Activated naive CD4-positive, alpha-beta T cell treated with anti-CD3 and anti-CD28 coated beads, Interleukin-2, amount 50 U/mL, for 72 hours (primary cell): ENCODE measurements around the gene KLHL7. TPM values are rescaled to one million over a fixed set of nuclear protein-coding genes. Genes with fewer than 3 reads are reported as not detected.
"Not testable (repeated sequence)": the region's sequence is repeated elsewhere in the genome, so short reads cannot be mapped to it uniquely, and the experiment has no call there.

Experiments used
- ATAC-seq, 2 donors: fragments of 150-1000 bp; cut with Tn5 transposase; 2 replicates each; pipeline ENCODE4 v1.10.0; 2021; ENCODE audit warnings: mild to moderate bottlenecking in 2 of 2, moderate library complexity in 2 of 2
- DNase-seq, 2 donors: peaks; one replicate each; pipeline ENCODE4 v3.0.0; 2021 to 2022; ENCODE audit warnings: low spot score in 2 of 2
- H3K27ac Mint-ChIP-seq, 2 donors: one replicate each; pipeline ENCODE4 v1.8.0; 2022; ENCODE audit warnings: mild to moderate bottlenecking in 2 of 2, mixed read lengths in 2 of 2
- H3K36me3 Mint-ChIP-seq, 2 donors: one replicate each; pipeline ENCODE4 v1.8.0; 2022; ENCODE audit warnings: mixed read lengths in 2 of 2
- H3K9me3 Mint-ChIP-seq, 2 donors: one replicate each; pipeline ENCODE4 v1.8.0; 2022; ENCODE audit warnings: mixed read lengths in 2 of 2
- total RNA-seq, 2 donors: library from RNA; stranded (reverse); gene quantifications; one replicate each; pipeline ENCODE4 v1.2.3, GENCODE V29; 2022

Gene KLHL7
- total RNA-seq, 2 donors from 2014 or later = 19.7 to 27.6 TPM

DNA sequence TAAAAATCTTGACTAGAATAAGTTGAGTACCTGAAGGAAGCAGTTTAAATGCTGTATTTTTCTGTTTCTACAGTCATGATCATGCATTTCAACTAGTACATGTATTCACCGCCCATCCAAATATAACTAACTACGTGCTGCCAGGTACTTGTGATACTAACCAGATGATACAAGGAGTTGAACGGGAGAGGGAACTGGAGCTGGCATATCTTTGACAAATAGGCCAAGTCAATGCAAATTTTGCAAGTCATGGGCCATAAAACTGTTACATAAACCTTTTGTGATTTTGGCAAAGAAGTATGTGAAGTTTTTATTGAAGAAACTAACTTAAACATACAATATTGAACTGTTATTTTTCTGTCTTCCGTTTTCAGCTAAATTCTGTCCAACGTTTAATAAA lies 90.7 kb downstream of the KLHL7 start:
- DNase-seq (no peak), ATAC-seq (no peak)
- Mint-ChIP-seq H3K27ac (no peak overlapping the region), H3K36me3 (peaks cover 6 to 28% of the 10 kb centered on the region in 2 donors), H3K9me3 (no peaks in the 10 kb centered on the region)

DNA sequence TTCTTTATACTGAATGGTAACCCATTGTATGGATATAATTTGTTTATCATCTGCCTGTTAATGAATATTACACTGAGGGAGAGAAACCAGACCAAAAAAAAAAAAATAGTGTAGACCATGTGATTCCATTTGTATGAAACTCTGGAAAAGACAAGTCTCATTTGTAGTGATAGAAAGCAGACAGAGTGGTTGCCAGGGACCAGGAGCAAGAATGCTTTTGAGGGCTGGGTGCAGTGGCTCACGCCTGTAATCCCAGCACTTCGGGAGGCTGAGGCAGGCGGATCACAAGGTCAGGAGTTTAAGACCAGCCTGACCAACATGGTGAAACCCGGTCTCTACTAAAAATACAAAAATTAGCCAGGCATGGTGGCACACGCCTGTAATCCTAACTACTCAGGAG lies 92.2 kb downstream of the KLHL7 start:
- peak overlapping the region in 1 of 2 donors; percentile 0 for H3K27ac Mint-ChIP-seq
- not testable (repeated sequence) for H3K9me3 Mint-ChIP-seq, DNase-seq, ATAC-seq
- peaks cover 6 to 22% of the 10 kb centered on the region in 2 donors for H3K36me3 Mint-ChIP-seq

DNA sequence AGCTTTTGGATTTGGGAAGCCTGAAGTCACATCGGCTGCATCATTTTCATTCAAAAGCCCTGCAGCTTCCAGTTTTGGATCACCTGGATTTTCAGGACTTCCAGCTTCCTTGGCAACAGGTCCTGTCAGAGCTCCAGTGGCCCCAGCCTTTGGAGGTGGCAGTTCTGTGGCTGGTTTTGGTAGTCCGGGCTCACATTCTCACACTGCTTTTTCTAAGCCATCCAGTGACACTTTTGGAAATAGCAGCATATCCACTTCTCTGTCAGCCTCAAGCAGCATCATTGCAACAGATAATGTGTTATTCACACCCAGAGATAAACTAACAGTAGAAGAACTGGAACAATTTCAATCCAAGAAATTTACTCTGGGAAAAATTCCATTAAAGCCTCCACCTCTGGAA lies 94.7 kb downstream of the KLHL7 start:
- no peak for ATAC-seq
- no peak for DNase-seq
- Mint-ChIP-seq H3K27ac (no peak overlapping the region), H3K36me3 (peaks cover 12 to 30% of the 10 kb centered on the region in 2 donors), H3K9me3 (no peaks in the 10 kb centered on the region)

GRCh38 chr7:23204241-23204640 lies 98.7 kb downstream of the KLHL7 start:
- ATAC-seq (no peak), DNase-seq (no peak)
- Mint-ChIP-seq H3K27ac (no peak overlapping the region), H3K36me3 (peaks cover 17 to 29% of the 10 kb centered on the region in 2 donors), H3K9me3 (no peaks in the 10 kb centered on the region)

DNA sequence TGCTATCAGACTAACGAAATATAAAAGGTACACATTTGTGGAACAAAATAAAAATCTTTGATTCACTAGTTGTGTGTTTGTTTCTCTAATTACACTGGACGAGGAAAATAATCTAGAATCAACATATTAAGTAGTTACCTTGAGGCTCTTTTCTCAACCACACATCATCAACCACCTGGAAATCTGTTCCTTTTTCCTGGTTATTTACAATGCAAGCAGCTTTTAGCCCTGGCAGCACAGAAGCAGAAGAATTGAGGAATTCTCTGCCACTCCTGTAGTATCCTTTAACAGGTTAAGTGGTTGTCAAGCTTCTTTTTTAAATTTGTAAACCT lies 100.0 kb downstream of the KLHL7 start:
- DNase-seq (no peak), ATAC-seq (no peak)
- Mint-ChIP-seq H3K9me3 (no peaks in the 10 kb centered on the region), H3K36me3 (peaks cover 11 to 20% of the 10 kb centered on the region in 2 donors), H3K27ac (no peak overlapping the region)

GRCh38 chr7:23205909-23206767 lies 100.6 kb downstream of the KLHL7 start:
- peak overlapping the region in 1 of 2 donors; percentile 11 for H3K27ac Mint-ChIP-seq
- no peaks in the 10 kb centered on the region for H3K9me3 Mint-ChIP-seq
- ATAC-seq (peak; percentile 45 to 80), DNase-seq (peak in 1 of 2 donors; percentile 17)
- peaks cover 11 to 20% of the 10 kb centered on the region in 2 donors for H3K36me3 Mint-ChIP-seq

- H3K9me3 Mint-ChIP-seq = no peaks in the 10 kb centered on the region
- H3K27ac Mint-ChIP-seq = peak overlapping the region in 1 of 2 donors; percentile 11
- no peak for ATAC-seq
- DNase-seq = no peak
- peaks cover 11 to 20% of the 10 kb centered on the region in 2 donors for H3K36me3 Mint-ChIP-seq
These were observed 101.4 kb downstream of the KLHL7 start for GRCh38 chr7:23207021-23207420.

GRCh38 chr7:23207884-23208283 lies 102.3 kb downstream of the KLHL7 start:
- H3K27ac Mint-ChIP-seq = no peak overlapping the region
- no peak for ATAC-seq
- no peaks in the 10 kb centered on the region for H3K9me3 Mint-ChIP-seq
- DNase-seq = no peak
- H3K36me3 Mint-ChIP-seq = peaks cover 11 to 20% of the 10 kb centered on the region in 2 donors

GRCh38 chr7:23208316-23208715 lies 102.7 kb downstream of the KLHL7 start:
- Mint-ChIP-seq H3K27ac (no peak overlapping the region), H3K9me3 (no peaks in the 10 kb centered on the region), H3K36me3 (peaks cover 7 to 20% of the 10 kb centered on the region in 2 donors)
- no peak for ATAC-seq
- DNase-seq = no peak

DNA sequence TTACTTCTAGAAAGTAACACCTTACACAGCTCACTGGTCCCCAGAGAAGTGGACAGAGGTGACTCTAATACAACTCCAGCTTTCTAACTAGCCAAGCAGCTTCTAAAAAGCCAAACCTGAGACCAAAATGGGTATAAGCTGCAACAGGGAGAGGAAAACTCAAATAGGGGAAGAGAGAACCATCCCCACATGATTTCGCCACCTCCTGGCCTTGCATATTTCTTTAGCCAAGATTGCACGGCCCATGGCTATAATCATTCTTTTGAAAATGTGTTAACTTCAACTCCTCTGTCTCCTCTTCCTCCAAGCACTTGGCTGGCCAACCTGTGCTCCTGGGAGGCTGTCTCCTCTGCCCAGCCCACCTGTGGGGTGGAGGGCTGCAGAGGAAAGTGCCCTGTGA lies 104.9 kb downstream of the KLHL7 start:
- no peak overlapping the region for H3K27ac Mint-ChIP-seq
- DNase-seq (no peak), ATAC-seq (no peak)
- H3K36me3 Mint-ChIP-seq = peaks cover 2 to 7% of the 10 kb centered on the region in 2 donors
- H3K9me3 Mint-ChIP-seq = no peaks in the 10 kb centered on the region

- Mint-ChIP-seq H3K9me3 (no peaks in the 10 kb centered on the region), H3K36me3 (peaks cover 0 to 3% of the 10 kb centered on the region in 2 donors), H3K27ac (no peak overlapping the region)
- ATAC-seq (no peak), DNase-seq (no peak)
These were observed 106.0 kb downstream of the KLHL7 start for GRCh38 chr7:23211589-23211988.

- H3K27ac Mint-ChIP-seq = no peak overlapping the region
- DNase-seq (no peak), ATAC-seq (no peak)
- no peaks in the 10 kb centered on the region for H3K9me3 Mint-ChIP-seq
- H3K36me3 Mint-ChIP-seq = no peaks in the 10 kb centered on the region
These were observed 106.8 kb downstream of the KLHL7 start for GRCh38 chr7:23212395-23212794.

GRCh38 chr7:23212841-23213240 lies 107.3 kb downstream of the KLHL7 start:
- ATAC-seq (no peak), DNase-seq (no peak)
- H3K9me3 Mint-ChIP-seq = no peaks in the 10 kb centered on the region
- no peaks in the 10 kb centered on the region for H3K36me3 Mint-ChIP-seq
- no peak overlapping the region for H3K27ac Mint-ChIP-seq

GRCh38 chr7:23213755-23214154 lies 108.2 kb downstream of the KLHL7 start:
- Mint-ChIP-seq H3K27ac (no peak overlapping the region), H3K36me3 (no peaks in the 10 kb centered on the region), H3K9me3 (no peaks in the 10 kb centered on the region)
- no peak for DNase-seq
- no peak for ATAC-seq

DNA sequence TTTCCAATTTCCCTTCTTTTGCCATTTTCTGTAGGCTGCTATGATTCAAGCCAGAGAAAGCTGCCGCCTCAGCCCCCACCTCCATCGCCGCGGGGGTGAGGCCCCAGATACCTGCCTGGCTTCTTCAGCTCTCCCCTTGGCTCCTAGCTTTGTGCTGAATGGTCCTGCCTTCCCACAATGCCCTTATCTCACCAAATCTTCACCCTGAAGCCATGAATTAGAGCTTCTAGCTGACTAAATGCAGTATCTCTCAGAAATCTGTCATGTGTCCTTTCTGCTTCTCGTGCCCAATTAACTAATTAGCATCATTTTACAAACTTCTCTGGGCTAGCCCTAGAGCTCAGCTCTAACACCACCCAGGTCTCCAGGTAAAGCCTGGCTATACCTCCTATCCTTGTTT lies 108.8 kb downstream of the KLHL7 start:
- ATAC-seq = no peak
- no peaks in the 10 kb centered on the region for H3K36me3 Mint-ChIP-seq
- no peak for DNase-seq
- H3K27ac Mint-ChIP-seq = no peak overlapping the region
- no peaks in the 10 kb centered on the region for H3K9me3 Mint-ChIP-seq

GRCh38 chr7:23214938-23215337 lies 109.4 kb downstream of the KLHL7 start:
- H3K27ac Mint-ChIP-seq = no peak overlapping the region
- no peaks in the 10 kb centered on the region for H3K36me3 Mint-ChIP-seq
- ATAC-seq = no peak
- no peak for DNase-seq
- H3K9me3 Mint-ChIP-seq = no peaks in the 10 kb centered on the region

DNA sequence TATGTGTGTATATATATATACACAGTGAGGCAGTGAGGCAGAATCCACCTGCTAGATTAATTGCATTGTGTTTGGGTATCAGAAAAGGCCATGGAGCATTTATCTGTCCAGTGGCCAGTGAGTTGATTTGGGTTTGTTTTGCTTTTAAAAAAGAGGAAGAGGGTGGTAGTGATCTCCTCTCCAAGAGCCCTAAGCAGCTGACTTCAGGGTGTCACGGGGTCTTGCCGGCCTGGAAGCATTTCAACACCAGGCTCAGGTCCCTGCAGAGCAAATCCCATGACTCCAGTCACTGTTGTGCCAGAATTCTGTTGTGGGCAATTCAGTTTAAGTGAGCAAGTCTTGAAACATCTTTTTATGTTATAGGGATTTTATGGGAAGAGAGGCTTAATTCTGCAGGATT lies 110.4 kb downstream of the KLHL7 start:
- DNase-seq (no peak), ATAC-seq (no peak)
- Mint-ChIP-seq H3K27ac (no peak overlapping the region), H3K36me3 (no peaks in the 10 kb centered on the region), H3K9me3 (no peaks in the 10 kb centered on the region)

DNA sequence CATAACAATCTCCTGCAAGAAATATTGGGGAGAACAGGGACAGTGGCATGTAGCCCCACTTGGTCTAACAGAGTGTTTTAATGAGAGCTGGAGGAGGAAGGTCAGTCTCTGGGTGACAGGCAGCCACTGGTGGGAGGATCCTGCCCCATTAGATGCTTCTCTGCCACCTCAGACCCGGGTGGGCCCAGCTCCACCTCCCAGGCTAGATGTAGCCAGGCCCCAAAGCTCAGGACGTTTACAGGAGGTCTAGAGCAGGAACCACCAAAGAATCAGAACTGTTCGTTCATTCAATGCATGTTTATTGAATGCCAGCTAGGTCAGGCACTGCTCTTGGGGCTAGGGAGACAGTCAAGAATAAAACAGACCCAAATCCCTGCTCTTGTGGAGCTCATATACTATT lies 112.6 kb downstream of the KLHL7 start:
- H3K9me3 Mint-ChIP-seq = no peaks in the 10 kb centered on the region
- H3K36me3 Mint-ChIP-seq = no peaks in the 10 kb centered on the region

More for the DNA sequence above, 112.6 kb downstream of the KLHL7 start:
- DNase-seq = no peak
- no peak for ATAC-seq
- H3K27ac Mint-ChIP-seq = no peak overlapping the region
